Suprapubic skin (tissue), 4 donors: ENCODE measurements around the gene FAM167B. TPM values are rescaled to one million over a fixed set of nuclear protein-coding genes. Genes with fewer than 3 reads are reported as not detected.

Experiments
- DNase-seq, 2 donors: peaks; one replicate each; pipeline ENCODE4 v3.0.0-alpha.2; 2019; ENCODE audit warnings: low spot score in 2 of 2
- H3K27ac ChIP-seq: fragments of 200-600 bp; sonication (generic); one replicate; pipeline ENCODE4 v1.5.1; 2019
- H3K27me3 ChIP-seq: fragments of 200-600 bp; sonication (generic); one replicate; pipeline ENCODE4 v1.5.1; 2019
- H3K36me3 ChIP-seq: fragments of 200-600 bp; sonication (generic); one replicate; pipeline ENCODE4 v1.5.1; 2019
- H3K4me1 ChIP-seq: fragments of 200-600 bp; sonication (generic); one replicate; pipeline ENCODE4 v1.5.1; 2019
- H3K4me3 ChIP-seq: fragments of 200-600 bp; sonication (generic); one replicate; pipeline ENCODE4 v1.5.1; 2019; ENCODE audit warnings: mild to moderate bottlenecking
- H3K9me3 ChIP-seq: fragments of 200-600 bp; sonication (generic); one replicate; pipeline ENCODE4 v1.5.1; 2019
- CTCF ChIP-seq, 2 donors: fragments of 200-600 bp in 1 of 2; fragments of 450-650 bp in 1 of 2; sonication (generic) in 1 of 2; IDR thresholded peaks; one replicate each; pipeline ENCODE4 v1.5.1; 2016 to 2019; ENCODE audit warnings: antibody characterized with exemption in 2 of 2, mild to moderate bottlenecking in 1 of 2, moderate library complexity in 1 of 2
- EP300 ChIP-seq: sonication (generic); formaldehyde crosslinking; IDR thresholded peaks from one replicate; pipeline ENCODE4 v1.6.1; 2017; ENCODE audit warnings: antibody characterized with exemption
- POLR2A ChIP-seq, 2 donors: fragments of 450-650 bp; IDR thresholded peaks; one replicate each; pipeline ENCODE4 v1.6.1; 2017; ENCODE audit warnings: antibody characterized with exemption in 2 of 2, mild to moderate bottlenecking in 2 of 2, moderate library complexity in 2 of 2
- POLR2AphosphoS5 ChIP-seq, 3 donors: sonication (generic); formaldehyde crosslinking; IDR thresholded peaks; one replicate each; pipeline ENCODE4 v1.6.1; 2017; ENCODE audit warnings: antibody characterized with exemption in 3 of 3
- WGBS: methylation state at CpG from one replicate; pipeline ENCODE4 v1.1.5; 2018; 5-methylcytosine and 5-hydroxymethylcytosine counted together
- total RNA-seq, 4 donors: library from RNA; depleted of rRNA; stranded (reverse); fragments of >200 nt; gene quantifications; one replicate each; pipeline ENCODE4 v1.1.0, GENCODE V29; 2016

Gene FAM167B
- total RNA-seq, 4 donors from 2014 or later: 1.5 TPM; not detected in 2

GRCh38 chr1:32231843-32232432 lies 15.1 kb upstream of the FAM167B start:
- TF ChIP-seq POLR2AphosphoS5 (IDR thresholded peaks at IDR 0.05) (no peak), EP300 (no peak), CTCF (IDR thresholded peaks at IDR 0.05) (no peak), POLR2A (IDR thresholded peaks at IDR 0.05) (no peak)
- Histone ChIP-seq H3K4me3 (no peak overlapping the region), H3K27ac (no peak overlapping the region), H3K27me3 (no peaks in the 10 kb centered on the region), H3K4me1 (no peaks in the 10 kb centered on the region), H3K36me3 (peaks cover 63% of the 10 kb centered on the region), H3K9me3 (no peaks in the 10 kb centered on the region)
- no peak for DNase-seq
- WGBS: 83% methylated on average over 5 of the region's 5 CpGs

- DNase-seq: no peak
- 80% methylated on average over 8 of the region's 8 CpGs for WGBS
- H3K4me3 ChIP-seq: no peak overlapping the region
- no peaks in the 10 kb centered on the region for H3K27me3 ChIP-seq
- TF ChIP-seq POLR2A (IDR thresholded peaks at IDR 0.05): no peak
- no peak for TF ChIP-seq EP300
- no peak for TF ChIP-seq POLR2AphosphoS5 (IDR thresholded peaks at IDR 0.05)
- no peak for TF ChIP-seq CTCF (IDR thresholded peaks at IDR 0.05)
- peaks cover 57% of the 10 kb centered on the region for H3K36me3 ChIP-seq
- H3K27ac ChIP-seq: no peak overlapping the region
- no peaks in the 10 kb centered on the region for H3K9me3 ChIP-seq
- no peaks in the 10 kb centered on the region for H3K4me1 ChIP-seq
Observed at GRCh38 chr1:32232558-32233304, 14.3 kb upstream of the FAM167B start.

- Histone ChIP-seq H3K36me3 (peaks cover 36% of the 10 kb centered on the region), H3K27ac (no peak overlapping the region), H3K9me3 (no peaks in the 10 kb centered on the region), H3K27me3 (no peaks in the 10 kb centered on the region), H3K4me3 (no peak overlapping the region), H3K4me1 (peaks cover 5% of the 10 kb centered on the region)
- no peak for DNase-seq
- no peak for TF ChIP-seq POLR2AphosphoS5 (IDR thresholded peaks at IDR 0.05)
- no peak for TF ChIP-seq CTCF (IDR thresholded peaks at IDR 0.05)
- TF ChIP-seq POLR2A (IDR thresholded peaks at IDR 0.05): no peak
- WGBS: 82% methylated on average over 7 of the region's 7 CpGs
Observed at GRCh38 chr1:32234792-32235191, 12.2 kb upstream of the FAM167B start.

GRCh38 chr1:32239337-32239736 lies 7.7 kb upstream of the FAM167B start:
- WGBS: 39% methylated on average over 4 of the region's 4 CpGs
- Histone ChIP-seq H3K4me1 (peaks cover 32% of the 10 kb centered on the region), H3K27me3 (no peaks in the 10 kb centered on the region), H3K4me3 (no peak overlapping the region), H3K9me3 (no peaks in the 10 kb centered on the region), H3K36me3 (peaks cover 11% of the 10 kb centered on the region), H3K27ac (no peak overlapping the region)
- no peak for TF ChIP-seq CTCF (IDR thresholded peaks at IDR 0.05)
- TF ChIP-seq POLR2A (IDR thresholded peaks at IDR 0.05): no peak
- TF ChIP-seq EP300: no peak
- no peak for TF ChIP-seq POLR2AphosphoS5 (IDR thresholded peaks at IDR 0.05)
- no peak for DNase-seq

GRCh38 chr1:32239790-32240139 lies 7.3 kb upstream of the FAM167B start:
- peak in 1 of 2 donors; percentile 65 for DNase-seq
- 53% methylated on average over 3 of the region's 20 CpGs for WGBS
- Histone ChIP-seq H3K9me3 (no peaks in the 10 kb centered on the region), H3K27ac (peak overlapping the region; percentile 59), H3K36me3 (peaks cover 7% of the 10 kb centered on the region), H3K27me3 (no peaks in the 10 kb centered on the region), H3K4me1 (peaks cover 32% of the 10 kb centered on the region), H3K4me3 (peak overlapping the region; percentile 54)
- TF ChIP-seq EP300 (no peak), CTCF (IDR thresholded peaks at IDR 0.05) (no peak), POLR2A (IDR thresholded peaks at IDR 0.05) (no peak), POLR2AphosphoS5 (IDR thresholded peaks at IDR 0.05) (no peak)
